GM06990 (cell line): ENCODE data around the gene SNX5.
A peak's percentile ranks its signal among the peaks of the same experiment; 100 is the strongest.

Source experiments
- DNase-seq: peaks from one replicate; pipeline ENCODE4 v3.0.0-alpha.2; 2011; ENCODE audit not compliant: insufficient read length; ENCODE audit errors: extremely low read depth
- H3K27me3 ChIP-seq: replicated peaks from 2 replicates; pipeline ENCODE4 v1.6.0; 2011; ENCODE audit warnings: low read length; ENCODE audit not compliant: control insufficient read depth, insufficient read depth
- H3K36me3 ChIP-seq: 2 replicates; pipeline ENCODE4 v1.5.1; 2011; ENCODE audit warnings: low read length; ENCODE audit not compliant: control insufficient read depth, insufficient read depth
- H3K4me3 ChIP-seq: replicated peaks from 2 replicates; pipeline ENCODE4 v1.5.1; 2011; ENCODE audit warnings: low read depth, mild to moderate bottlenecking, control low read depth, low read length
- CTCF ChIP-seq: IDR thresholded peaks from 2 replicates; pipeline ENCODE4 v1.5.1; 2011; ENCODE audit warnings: low read length, control low read depth, mild to moderate bottlenecking, inconsistent platforms; ENCODE audit not compliant: insufficient read depth, poor library complexity, severe bottlenecking

The SNX5 gene

DNA sequence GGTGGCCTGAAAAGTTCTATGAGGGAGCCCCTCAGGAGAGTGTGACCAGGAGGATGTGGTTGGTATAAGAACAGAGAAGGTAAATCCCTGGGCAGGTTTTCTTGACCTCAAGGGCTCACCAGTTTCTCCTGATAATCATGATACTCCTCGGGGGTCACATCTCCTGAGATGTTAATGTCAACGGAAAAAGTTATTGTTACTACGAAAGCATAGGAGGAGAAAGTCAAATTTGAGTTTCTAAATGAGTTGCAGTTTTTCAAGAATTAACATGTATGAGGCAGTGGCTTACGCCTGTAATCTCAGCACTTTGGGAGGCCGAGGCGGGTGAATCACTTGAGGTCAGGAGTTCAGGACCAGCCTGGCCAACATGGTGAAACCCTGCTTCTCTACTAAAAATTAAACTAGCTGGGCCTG lies 23.6 kb upstream of the SNX5 start:
- Histone ChIP-seq H3K36me3 (peaks cover 3% of the 10 kb centered on the region), H3K27me3 (no peaks in the 10 kb centered on the region), H3K4me3 (no peak overlapping the region)
- TF ChIP-seq CTCF = no peak
- DNase-seq = peak; percentile 48

GRCh38 chr20:17990278-17990972 lies 21.8 kb upstream of the SNX5 start:
- DNase-seq = no peak
- Histone ChIP-seq H3K27me3 (no peaks in the 10 kb centered on the region), H3K4me3 (no peak overlapping the region), H3K36me3 (peaks cover 3% of the 10 kb centered on the region)
- TF ChIP-seq CTCF = no peak

- TF ChIP-seq CTCF = no peak
Observed at GRCh38 chr20:17987988-17988387, 19.4 kb upstream of the SNX5 start.

DNA sequence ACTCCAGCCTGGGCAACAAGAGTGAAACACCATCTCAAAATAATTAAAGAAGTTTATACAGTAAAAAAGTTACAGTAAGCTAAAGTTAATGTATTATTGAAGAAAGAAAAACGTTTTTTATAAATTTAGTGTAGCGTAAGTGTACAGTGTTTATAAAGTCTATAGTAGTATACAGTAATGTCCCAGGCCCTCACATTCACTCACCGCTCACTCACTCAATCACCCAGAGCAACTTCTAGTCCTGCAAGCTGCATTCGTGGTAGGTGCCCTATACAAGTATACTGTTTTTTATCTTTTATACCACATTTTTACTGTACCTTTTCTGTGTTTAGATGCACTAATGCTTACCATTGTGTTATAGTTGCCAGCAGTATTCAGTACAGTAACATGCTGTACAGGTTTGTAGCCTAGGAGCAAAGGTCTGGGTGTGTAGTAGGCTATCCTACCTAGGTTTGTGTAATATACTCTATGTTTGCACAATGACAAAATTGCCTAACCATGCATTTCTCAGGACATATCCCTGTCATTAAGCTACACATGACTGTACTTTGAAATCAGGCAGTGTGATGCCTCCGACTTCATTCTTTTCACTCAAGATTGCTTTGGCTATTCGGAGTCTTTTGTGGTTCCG lies 16.9 kb upstream of the SNX5 start:
- TF ChIP-seq CTCF = no peak
- no peak overlapping the region for H3K4me3 ChIP-seq
- H3K27me3 ChIP-seq = no peaks in the 10 kb centered on the region
- no peak for DNase-seq
- H3K36me3 ChIP-seq = peaks cover 3% of the 10 kb centered on the region

More at GRCh38 chr20:17987988-17988387, 19.4 kb upstream of the SNX5 start:
- no peak for DNase-seq
- Histone ChIP-seq H3K4me3 (no peak overlapping the region), H3K36me3 (peaks cover 3% of the 10 kb centered on the region), H3K27me3 (no peaks in the 10 kb centered on the region)

DNA sequence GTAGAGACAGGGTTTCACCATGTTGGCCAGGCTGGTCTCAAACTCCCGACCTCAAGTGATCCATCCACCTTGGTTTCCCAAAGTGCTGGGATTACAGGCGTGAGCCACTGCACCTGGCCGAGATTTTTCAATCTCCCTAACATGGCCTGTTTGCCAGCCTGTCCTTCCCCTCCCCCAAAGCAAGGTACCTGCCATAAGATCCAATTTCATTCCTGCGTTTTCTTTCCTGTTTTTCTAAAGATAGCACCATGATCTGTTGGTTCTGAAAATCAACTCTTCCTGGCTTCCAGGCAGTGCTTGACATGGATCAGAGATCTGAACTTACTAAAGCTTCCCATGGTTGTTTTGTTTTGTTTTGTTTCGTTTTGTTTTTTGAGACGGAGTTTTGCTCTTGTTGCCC lies 7.7 kb upstream of the SNX5 start:
- no peak for DNase-seq
- Histone ChIP-seq H3K4me3 (no peak overlapping the region), H3K27me3 (no peaks in the 10 kb centered on the region), H3K36me3 (peaks cover 2% of the 10 kb centered on the region)
- no peak for TF ChIP-seq CTCF
